GM12878 (cell line): ENCODE data around the gene ZFYVE19. TPM values are rescaled to one million over a fixed set of nuclear protein-coding genes. Genes with fewer than 3 reads are reported as not detected.

ENCODE experiments used
- ATAC-seq: fragments of 200-7000 bp; cut with Tn5 transposase; 3 replicates; pipeline ENCODE4 v1.9.1; 2020; ENCODE audit warnings: mild to moderate bottlenecking, moderate library complexity
- BruUV-seq: library from RNA; stranded (reverse); fragments of 400-500 nt; replicated peaks from 2 replicates; lab custom pipeline; 2021; lab: Mats Ljungman, UMichigan
- CTCF ChIA-PET: fragments of 300-600 bp; sonication (Branson Sonifier 250); formaldehyde crosslinking; extraction: SDS; loops from one replicate; lab custom pipeline; 2021; ENCODE audit warnings: inconsistent platforms; lab: Yijun Ruan, JAX
- POLR2A ChIA-PET: fragments of 350-600 bp; formaldehyde crosslinking; extraction: SDS; loops from one replicate; lab custom pipeline; 2021; ENCODE audit warnings: inconsistent platforms; lab: Charles Lee
- RAD21 ChIA-PET: fragments of 300-600 bp; sonication (Branson Sonifier 250); formaldehyde crosslinking; loops from one replicate; lab custom pipeline; 2023; ENCODE audit warnings: antibody characterized with exemption; ENCODE audit not compliant: unreplicated experiment; lab: Charles Lee
- SMC1A ChIA-PET: fragments of 300-600 bp; sonication (Branson Sonifier 250); formaldehyde crosslinking; loops from one replicate; lab custom pipeline; 2023; ENCODE audit not compliant: unreplicated experiment, uncharacterized antibody; lab: Charles Lee
- DNase-seq: peaks from one replicate; pipeline ENCODE4 v3.0.0-alpha.2; 2011; ENCODE audit warnings: low read depth, low spot score
- FAIRE-seq: peaks from 3 replicates; lab custom pipeline; 2011; peaks lifted over from hg19 to GRCh38; lab: Jason Lieb, UNC
- H2AFZ ChIP-seq: 2 replicates; pipeline ENCODE4 v1.6.0; 2011; ENCODE audit warnings: low read depth, low read length, control low read depth; ENCODE audit not compliant: control insufficient read depth
- H3K27ac ChIP-seq: 2 replicates; pipeline ENCODE4 v1.5.1; 2011; ENCODE audit warnings: control low read depth; ENCODE audit not compliant: control insufficient read depth, insufficient read depth
- H3K27me3 ChIP-seq, 2 experiments: replicated peaks in 1 of 2; 2 replicates each; pipeline versions ENCODE4 v1.6.0 to v1.6.1; 2011; ENCODE audit warnings: low read length in 1 of 2; ENCODE audit not compliant: control insufficient read depth in 2 of 2, insufficient read depth in 2 of 2
- H3K36me3 ChIP-seq, 2 experiments: 2 replicates each; pipeline ENCODE4 v1.5.1; 2011; ENCODE audit warnings: low read length in 1 of 2; ENCODE audit not compliant: control insufficient read depth in 2 of 2, insufficient read depth in 2 of 2
- H3K4me1 ChIP-seq: 2 replicates; pipeline ENCODE4 v1.6.1; 2011; ENCODE audit warnings: mild to moderate bottlenecking, low read length, moderate library complexity, mixed read lengths; ENCODE audit not compliant: control insufficient read depth, insufficient read depth
- H3K4me2 ChIP-seq: 2 replicates; pipeline ENCODE4 v1.6.0; 2011; ENCODE audit warnings: control low read depth; ENCODE audit not compliant: control insufficient read depth, insufficient read depth
- H3K4me3 ChIP-seq: fragments of 200-600 bp; sonication (generic); 2 replicates; pipeline ENCODE4 v1.5.1; 2016
- H3K79me2 ChIP-seq: 2 replicates; pipeline ENCODE4 v1.6.0; 2011; ENCODE audit warnings: low read length; ENCODE audit not compliant: control insufficient read depth, insufficient read depth
- H3K9ac ChIP-seq: 2 replicates; pipeline ENCODE4 v1.8.0; 2011; ENCODE audit warnings: low read length, control low read depth, mixed read lengths; ENCODE audit not compliant: control insufficient read depth, insufficient read depth
- H3K9me3 ChIP-seq: replicated peaks from 3 replicates; pipeline ENCODE4 v1.5.1; 2011; ENCODE audit warnings: mild to moderate bottlenecking, low read length; ENCODE audit not compliant: control insufficient read depth, insufficient read depth
- H4K20me1 ChIP-seq: 2 replicates; pipeline ENCODE4 v1.6.0; 2011; ENCODE audit not compliant: control insufficient read depth, insufficient read depth
- BMI1 ChIP-seq: fragments of 450-650 bp; IDR thresholded peaks from 2 replicates; pipeline ENCODE4 v1.6.1; 2016; ENCODE audit warnings: mild to moderate bottlenecking, moderate library complexity, borderline replicate concordance
- CBFB ChIP-seq: IDR thresholded peaks from 2 replicates; pipeline ENCODE4 v1.6.1; 2016; ENCODE audit warnings: antibody characterized with exemption, low read depth
- DPF2 ChIP-seq: fragments of 450-650 bp; IDR thresholded peaks from 2 replicates; pipeline ENCODE4 v1.6.1; 2017; ENCODE audit warnings: mild to moderate bottlenecking
- IKZF1 ChIP-seq: fragments of 450-650 bp; conservative IDR thresholded peaks from 2 replicates; pipeline ENCODE4 v1.6.1; 2017; ENCODE audit warnings: antibody characterized with exemption, mild to moderate bottlenecking
- IRF4 ChIP-seq: IDR thresholded peaks from 2 replicates; pipeline ENCODE4 v1.6.1; 2011; ENCODE audit warnings: low read depth, low read length
- KLF5 ChIP-seq: fragments of 450-650 bp; IDR thresholded peaks from 2 replicates; pipeline ENCODE4 v1.6.1; 2014; ENCODE audit warnings: mild to moderate bottlenecking; ENCODE audit not compliant: partially characterized antibody
- LARP7 ChIP-seq: fragments of 450-650 bp; IDR thresholded peaks from 2 replicates; pipeline ENCODE4 v1.6.1; 2017; ENCODE audit warnings: mild to moderate bottlenecking
- MTA3 ChIP-seq: IDR thresholded peaks from 2 replicates; pipeline ENCODE4 v1.6.1; 2012; ENCODE audit warnings: low read length, inconsistent platforms, borderline replicate concordance
- MXI1 ChIP-seq: fragments of 150-350 bp; IDR thresholded peaks from 2 replicates; pipeline ENCODE4 v1.6.1; 2011; ENCODE audit warnings: low read depth, mild to moderate bottlenecking, inconsistent platforms, low read length, improper control_type of control experiment
- NBN ChIP-seq: fragments of 450-650 bp; IDR thresholded peaks from 2 replicates; pipeline ENCODE4 v1.6.1; 2016
- RAD21 ChIP-seq: IDR thresholded peaks from 2 replicates; pipeline ENCODE4 v1.6.1; 2011; ENCODE audit warnings: mild to moderate bottlenecking, low read depth, low read length, moderate library complexity; ENCODE audit not compliant: insufficient read depth
- RB1 ChIP-seq: fragments of 450-650 bp; formaldehyde crosslinking; IDR thresholded peaks from 2 replicates; pipeline ENCODE4 v1.6.1; 2017; ENCODE audit warnings: mild to moderate bottlenecking, borderline replicate concordance
- SMARCA5 ChIP-seq: fragments of 450-650 bp; IDR thresholded peaks from 2 replicates; pipeline ENCODE4 v1.6.1; 2017; ENCODE audit warnings: mild to moderate bottlenecking
- TAF1 ChIP-seq: IDR thresholded peaks from 2 replicates; pipeline ENCODE4 v1.6.1; 2011; ENCODE audit warnings: mild to moderate bottlenecking, low read depth, low read length, borderline replicate concordance
- TCF12 ChIP-seq: IDR thresholded peaks from 2 replicates; pipeline ENCODE4 v1.6.1; 2011; ENCODE audit warnings: low read depth, mild to moderate bottlenecking, low read length
- TCF3 ChIP-seq: IDR thresholded peaks from 2 replicates; pipeline ENCODE4 v1.6.1; 2012; ENCODE audit warnings: low read depth, mild to moderate bottlenecking, low read length, borderline replicate concordance; ENCODE audit not compliant: insufficient read depth
- WGBS: methylation state at CpG from one replicate; pipeline ENCODE4 v1.1.6; 2016; ENCODE audit warnings: low lambda C conversion rate; ENCODE audit not compliant: insufficient replicate concordance, insufficient coverage; ENCODE audit errors: missing lambda C conversion rate; 5-methylcytosine and 5-hydroxymethylcytosine counted together
- in situ Hi-C: fragments of 300-500 bp; cut with MboI; formaldehyde crosslinking; loops from 9 replicates; pipeline ENCODE4 v1.14.3; 2018; ENCODE audit warnings: mixed read lengths
- intact Hi-C: fragments of 100-400 bp; cut with micrococcal nuclease; formaldehyde crosslinking; loops from one replicate; pipeline ENCODE4 v1.14.2; 2022; ENCODE audit not compliant: unreplicated experiment
- polyA plus RNA-seq, 11 experiments: library from polyadenylated mRNA; depleted of rRNA in 4 of 11; unstranded in 6 of 11; stranded (reverse) in 5 of 11; fragments of >200 nt; fragmentation: Nextera tagmentation in 4 of 11; fragmentation: Illumina TruSeq in 1 of 11; extraction: Ambion mirVana in 4 of 11; extraction: Trizol in 1 of 11; gene quantifications; 1 replicate in 1 of 11; 2 replicates in 10 of 11; pipeline versions ENCODE4 v1.2.1 to v1.2.3, GENCODE V29; 2011 to 2016; ENCODE audit warnings: inconsistent platforms in 2 of 11, missing spikeins in 2 of 11, low read depth in 1 of 11
- total RNA-seq, 4 experiments: library from RNA; depleted of rRNA in 3 of 4; stranded (reverse); fragments of >200 nt in 3 of 4; fragmentation: Illumina TruSeq in 1 of 4; extraction: Trizol in 1 of 4; gene quantifications; 2 replicates each; pipeline versions ENCODE4 v1.2.1 to v1.2.3, GENCODE V29; 2013 to 2021
- TF ChIP-seq, protein P1 (sequence below): fragments of 450-650 bp; IDR thresholded peaks from 2 replicates; pipeline ENCODE4 v1.6.1; 2016; ENCODE audit warnings: mild to moderate bottlenecking, moderate library complexity, borderline replicate concordance
- TF ChIP-seq, protein P2 (sequence below): fragments of 450-650 bp; IDR thresholded peaks from 2 replicates; pipeline ENCODE4 v1.6.1; 2014; ENCODE audit warnings: mild to moderate bottlenecking

Gene ZFYVE19
- total and polyA plus RNA-seq, 10 of the 15 experiments (the other 5 are each of a cell fraction or from before 2014, with no cell fraction given), result 1.7 to 36.3 (median 17.0) TPM

DNA sequence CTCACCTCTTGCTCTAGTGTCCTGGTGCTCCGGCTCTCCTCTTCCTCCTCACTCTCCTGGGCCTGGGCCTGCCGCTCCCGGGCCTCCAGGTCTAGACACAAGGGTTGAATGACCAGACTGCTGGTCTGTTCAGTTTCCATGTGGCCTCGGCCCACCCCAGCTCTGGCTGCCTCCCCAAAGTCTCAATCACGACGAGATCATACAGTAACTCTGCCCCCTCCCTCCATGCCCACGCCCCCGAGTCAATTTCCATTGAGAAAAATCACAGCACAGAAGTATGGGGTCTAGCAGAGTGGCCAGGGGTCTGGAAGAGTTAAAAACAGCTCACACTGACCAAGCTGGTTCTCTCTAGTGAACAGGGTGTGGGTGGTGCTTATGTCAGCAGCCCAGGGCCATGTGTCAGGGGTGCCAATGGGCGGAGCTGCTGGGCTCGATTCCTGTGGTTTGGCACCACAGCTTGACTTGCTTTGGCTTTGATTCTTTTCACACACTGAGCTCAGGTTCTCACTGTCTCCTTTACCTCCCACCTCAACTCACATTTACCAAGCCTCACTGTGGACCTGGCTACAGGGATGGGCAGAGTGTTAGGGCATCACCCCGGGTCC is 30.2 kb upstream of the ZFYVE19 start (continued):
- no peak for TF ChIP-seq TCF3
- TF ChIP-seq, all 136 proteins: peak for 0

DNA sequence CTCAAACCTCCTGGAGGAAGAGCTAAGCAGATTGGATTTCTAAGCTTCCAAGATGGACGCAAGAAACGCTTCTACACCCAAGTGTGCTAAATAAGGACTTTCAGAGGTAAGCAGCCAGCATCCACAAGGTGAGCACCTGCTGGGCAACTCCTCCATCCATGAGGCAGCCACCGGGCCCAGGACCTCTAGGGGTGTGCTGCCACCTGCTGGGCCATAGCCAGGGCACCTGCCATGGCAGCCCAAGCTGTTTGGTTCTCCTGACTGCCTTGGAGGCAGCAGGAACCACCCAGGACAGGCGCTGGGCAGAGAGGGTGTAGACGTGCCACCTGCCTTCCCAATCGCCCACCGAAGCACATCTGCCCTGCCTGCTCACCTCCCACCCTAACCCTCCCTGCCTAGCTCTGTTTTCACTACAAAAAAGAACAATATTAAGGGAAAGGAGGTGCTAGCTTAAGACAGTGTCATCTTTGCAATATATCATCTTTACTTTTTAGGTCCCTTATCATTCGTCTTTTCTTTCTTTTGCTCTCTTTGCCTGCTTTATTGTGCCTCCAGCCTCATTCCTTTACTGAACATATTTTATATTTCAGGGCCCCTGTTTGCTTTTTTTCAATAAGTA is 24.2 kb upstream of the ZFYVE19 start:
- WGBS, result 9% methylated on average over 8 of the region's 8 CpGs
- Histone ChIP-seq H3K27ac (no peak overlapping the region), H3K36me3 (peaks cover 3 to 9% of the 10 kb centered on the region in 2 experiments; a peak in 3 of 4 replicates), H3K79me2 (peaks cover 1% of the 10 kb centered on the region; the same call in 1 of the 2 replicates), H3K27me3 (no peaks in the 10 kb centered on the region), H3K9ac (no peak overlapping the region), H2AFZ (no peak overlapping the region), H3K9me3 (no peaks in the 10 kb centered on the region), H3K4me1 (peaks cover 5% of the 10 kb centered on the region), H3K4me2 (no peak overlapping the region), H4K20me1 (no peaks in the 10 kb centered on the region), H3K4me3 (no peak overlapping the region)
- DNase-seq (no peak), ATAC-seq (peak; percentile 100), FAIRE-seq (peak; percentile 93)
- ChIA-PET SMC1A (interaction anchor here (0.5 to 2.2 kb wide), 33 partner anchors 10 to 460 kb away, joined by 3 to 22 read pairs (median 4); partner anchors contain the start of genes GCHFR, INAFM2 and RAD51), POLR2A (interaction anchor here (0.6 to 1.7 kb wide), 6 partner anchors 21 to 231 kb away, joined by 3 to 7 read pairs (median 5); no protein-coding TSS in a partner anchor), CTCF (interaction anchor here (0.5 to 6.6 kb wide), 50 partner anchors 8 to 504 kb away, joined by 3 to 45 read pairs (median 6); partner anchors contain the start of genes C15orf62, DNAJC17, GCHFR and RAD51), RAD21 (interaction anchor here (0.5 to 2.2 kb wide), 25 partner anchors 9 to 265 kb away, joined by 3 to 14 read pairs (median 5); partner anchors contain the start of genes C15orf62, CCDC32, GCHFR and SPINT1)
- no TSS peak for BruUV-seq
- intact Hi-C loops, result loop anchor here (1.0 to 5.0 kb wide), 4 partner anchors 35 to 263 kb away; no protein-coding TSS in a partner anchor
- in situ Hi-C loops, result no loop called here
- no peak for TF ChIP-seq MXI1
- no peak for TF ChIP-seq MTA3
- peak; percentile 88 for TF ChIP-seq RAD21
- no peak for TF ChIP-seq NBN
- TF ChIP-seq DPF2, result no peak
- TF ChIP-seq IKZF1, result no peak
- 0 out of 2 replicates have a peak, but pooled peaks have one; percentile 26 for TF ChIP-seq IRF4
- TF ChIP-seq, protein P1, sequence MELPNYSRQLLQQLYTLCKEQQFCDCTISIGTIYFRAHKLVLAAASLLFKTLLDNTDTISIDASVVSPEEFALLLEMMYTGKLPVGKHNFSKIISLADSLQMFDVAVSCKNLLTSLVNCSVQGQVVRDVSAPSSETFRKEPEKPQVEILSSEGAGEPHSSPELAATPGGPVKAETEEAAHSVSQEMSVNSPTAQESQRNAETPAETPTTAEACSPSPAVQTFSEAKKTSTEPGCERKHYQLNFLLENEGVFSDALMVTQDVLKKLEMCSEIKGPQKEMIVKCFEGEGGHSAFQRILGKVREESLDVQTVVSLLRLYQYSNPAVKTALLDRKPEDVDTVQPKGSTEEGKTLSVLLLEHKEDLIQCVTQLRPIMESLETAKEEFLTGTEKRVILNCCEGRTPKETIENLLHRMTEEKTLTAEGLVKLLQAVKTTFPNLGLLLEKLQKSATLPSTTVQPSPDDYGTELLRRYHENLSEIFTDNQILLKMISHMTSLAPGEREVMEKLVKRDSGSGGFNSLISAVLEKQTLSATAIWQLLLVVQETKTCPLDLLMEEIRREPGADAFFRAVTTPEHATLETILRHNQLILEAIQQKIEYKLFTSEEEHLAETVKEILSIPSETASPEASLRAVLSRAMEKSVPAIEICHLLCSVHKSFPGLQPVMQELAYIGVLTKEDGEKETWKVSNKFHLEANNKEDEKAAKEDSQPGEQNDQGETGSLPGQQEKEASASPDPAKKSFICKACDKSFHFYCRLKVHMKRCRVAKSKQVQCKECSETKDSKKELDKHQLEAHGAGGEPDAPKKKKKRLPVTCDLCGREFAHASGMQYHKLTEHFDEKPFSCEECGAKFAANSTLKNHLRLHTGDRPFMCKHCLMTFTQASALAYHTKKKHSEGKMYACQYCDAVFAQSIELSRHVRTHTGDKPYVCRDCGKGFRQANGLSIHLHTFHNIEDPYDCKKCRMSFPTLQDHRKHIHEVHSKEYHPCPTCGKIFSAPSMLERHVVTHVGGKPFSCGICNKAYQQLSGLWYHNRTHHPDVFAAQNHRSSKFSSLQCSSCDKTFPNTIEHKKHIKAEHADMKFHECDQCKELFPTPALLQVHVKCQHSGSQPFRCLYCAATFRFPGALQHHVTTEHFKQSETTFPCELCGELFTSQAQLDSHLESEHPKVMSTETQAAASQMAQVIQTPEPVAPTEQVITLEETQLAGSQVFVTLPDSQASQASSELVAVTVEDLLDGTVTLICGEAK, result no peak
- peak; percentile 80 for TF ChIP-seq SMARCA5
- TF ChIP-seq, protein P2, sequence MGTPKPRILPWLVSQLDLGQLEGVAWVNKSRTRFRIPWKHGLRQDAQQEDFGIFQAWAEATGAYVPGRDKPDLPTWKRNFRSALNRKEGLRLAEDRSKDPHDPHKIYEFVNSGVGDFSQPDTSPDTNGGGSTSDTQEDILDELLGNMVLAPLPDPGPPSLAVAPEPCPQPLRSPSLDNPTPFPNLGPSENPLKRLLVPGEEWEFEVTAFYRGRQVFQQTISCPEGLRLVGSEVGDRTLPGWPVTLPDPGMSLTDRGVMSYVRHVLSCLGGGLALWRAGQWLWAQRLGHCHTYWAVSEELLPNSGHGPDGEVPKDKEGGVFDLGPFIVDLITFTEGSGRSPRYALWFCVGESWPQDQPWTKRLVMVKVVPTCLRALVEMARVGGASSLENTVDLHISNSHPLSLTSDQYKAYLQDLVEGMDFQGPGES, result no peak
- TF ChIP-seq KLF5, result no peak
- TF ChIP-seq TCF12, result peak; percentile 67
- TF ChIP-seq BMI1, result no peak
- no peak for TF ChIP-seq CBFB
- TF ChIP-seq LARP7, result 0 out of 2 replicates have a peak, but pooled peaks have one; percentile 37
- peak; percentile 72; the same call in 1 of the 2 replicates for TF ChIP-seq RB1
- no peak for TF ChIP-seq TAF1
